K562 (cell line): ENCODE data around the gene FLOT2. TPM values are rescaled to one million over a fixed set of nuclear protein-coding genes. Genes with fewer than 3 reads are reported as not detected.

ENCODE experiments used
- CBFA2T2 ChIP-seq: fragments of 450-650 bp; conservative IDR thresholded peaks from 2 replicates; pipeline ENCODE4 v1.6.1; 2017; ENCODE audit warnings: mild to moderate bottlenecking
- CBX5 ChIP-seq: IDR thresholded peaks from 2 replicates; pipeline ENCODE4 v1.6.1; 2014; ENCODE audit warnings: low read depth, borderline replicate concordance
- HDAC3 ChIP-seq: fragments of 450-650 bp; IDR thresholded peaks from 2 replicates; pipeline ENCODE4 v1.6.1; 2018; ENCODE audit warnings: borderline replicate concordance, mild to moderate bottlenecking, moderate library complexity; ENCODE audit not compliant: partially characterized antibody
- MEIS2 ChIP-seq: fragments of 450-650 bp; IDR thresholded peaks from 2 replicates; pipeline ENCODE4 v1.6.1; 2014; ENCODE audit warnings: mild to moderate bottlenecking; ENCODE audit not compliant: partially characterized antibody
- RAD51 ChIP-seq: fragments of 450-650 bp; IDR thresholded peaks from 2 replicates; pipeline ENCODE4 v1.7.1; 2016; ENCODE audit warnings: low read depth, mild to moderate bottlenecking, borderline replicate concordance
- TEAD1 ChIP-seq, 2 experiments: fragments of 450-650 bp in 1 of 2; sonication (generic) in 1 of 2; formaldehyde crosslinking; IDR thresholded peaks; 2 replicates each; pipeline versions ENCODE4 v1.4.0 to v1.8.0; 2020 to 2022; ENCODE audit warnings: mild to moderate bottlenecking in 2 of 2, missing genetic modification reagents in 1 of 2
- U2AF1 ChIP-seq: fragments of 200-400 bp; formaldehyde crosslinking; optimal IDR thresholded peaks from 2 replicates; pipeline ENCODE3; 2017; ENCODE audit warnings: mild to moderate bottlenecking, low read depth, low read length, moderate library complexity
- ZNF75A ChIP-seq: fragments of 450-650 bp; formaldehyde crosslinking; IDR thresholded peaks from 2 replicates; pipeline ENCODE4 v1.4.0; 2020; ENCODE audit warnings: mild to moderate bottlenecking
- polyA plus RNA-seq, 8 experiments: library from polyadenylated mRNA; depleted of rRNA in 4 of 8; stranded (reverse) in 5 of 8; unstranded in 3 of 8; fragments of >200 nt; fragmentation: Nextera tagmentation in 2 of 8; fragmentation: Illumina TruSeq in 1 of 8; extraction: Ambion mirVana in 2 of 8; extraction: Trizol in 1 of 8; gene quantifications; 2 replicates each; pipeline versions ENCODE4 v1.2.1 to v1.2.3, GENCODE V29; 2011 to 2014; ENCODE audit warnings: inconsistent platforms in 1 of 8, missing spikeins in 1 of 8
- total RNA-seq, 7 experiments: library from RNA; depleted of rRNA in 6 of 7; stranded (reverse); fragments of >200 nt in 6 of 7; fragmentation: Illumina TruSeq in 2 of 7; extraction: Trizol in 2 of 7; gene quantifications; 2 replicates each; pipeline versions ENCODE4 v1.2.1 to v1.2.3, GENCODE V29; 2011 to 2021; ENCODE audit warnings: low replicate concordance in 1 of 7
- TF ChIP-seq, protein P1 (sequence below): fragments of 250-450 bp; sonication (Bioruptor Pico); IDR thresholded peaks from 2 replicates; pipeline ENCODE4 v1.8.0; 2022; ENCODE audit warnings: moderate library complexity, mild to moderate bottlenecking, inconsistent platforms
- TF ChIP-seq, protein P2 (sequence below), 3 experiments: fragments of 200-800 bp in 1 of 3; fragments of 250-450 bp in 1 of 3; fragments of 450-650 bp in 1 of 3; sonication (Bioruptor Pico) in 1 of 3; sonication (Bioruptor generic) in 1 of 3; formaldehyde crosslinking in 1 of 3; IDR thresholded peaks; 2 replicates each; pipeline versions ENCODE4 v1.6.1 to v1.8.0; 2016 to 2022; ENCODE audit warnings: mild to moderate bottlenecking in 2 of 3, missing genetic modification characterization in 2 of 3, missing compliant biosample characterization in 1 of 3, moderate library complexity in 1 of 3
- TF ChIP-seq, protein P3 (sequence below), 3 experiments: IDR thresholded peaks in 2 of 3; conservative IDR thresholded peaks in 1 of 3; 2 replicates each; pipeline ENCODE4 v1.5.1; 2011 to 2012; ENCODE audit warnings: low read length in 3 of 3, mild to moderate bottlenecking in 3 of 3, control low read depth in 2 of 3, improper control_type of control experiment in 1 of 3, inconsistent platforms in 1 of 3, low read depth in 1 of 3, mixed read lengths in 1 of 3, moderate library complexity in 1 of 3; ENCODE audit not compliant: insufficient read depth in 2 of 3
- TF ChIP-seq, protein P4 (sequence below), 2 experiments: fragments of 450-650 bp; IDR thresholded peaks; 2 replicates each; pipeline ENCODE4 v1.6.1; 2018; ENCODE audit warnings: mild to moderate bottlenecking in 2 of 2, low read depth in 1 of 2; ENCODE audit not compliant: partially characterized antibody in 2 of 2
- TF ChIP-seq, protein P5 (sequence below): fragments of 450-650 bp; formaldehyde crosslinking; IDR thresholded peaks from 2 replicates; pipeline ENCODE4 v1.4.0; 2020; ENCODE audit warnings: mild to moderate bottlenecking, mixed read lengths

Gene FLOT2
- total and polyA plus RNA-seq, 9 of the 15 experiments (the other 6 are each of a cell fraction or from before 2014, with no cell fraction given), result 17.5 to 138 (median 41.7) TPM

DNA sequence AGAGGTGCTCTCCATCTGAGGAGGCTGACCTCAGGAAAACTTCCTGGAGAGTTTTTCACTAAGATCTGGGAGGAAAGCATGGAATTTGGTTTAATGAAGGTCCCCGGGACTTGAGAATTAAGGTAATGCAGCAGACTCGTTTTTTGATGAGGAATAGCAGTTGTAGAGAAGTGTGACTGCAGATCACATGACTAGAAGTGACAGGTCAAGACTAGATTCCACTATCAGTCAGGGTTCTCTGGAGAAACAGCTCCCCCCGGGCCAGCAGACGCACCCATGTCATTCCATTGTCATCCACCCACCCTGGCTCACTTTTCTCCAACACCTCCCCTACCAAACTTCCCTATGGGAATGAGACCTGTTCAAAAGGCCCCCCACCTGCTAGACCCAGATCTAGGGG lies 7.3 kb upstream of the FLOT2 start (continued):
- TF ChIP-seq, protein P1, sequence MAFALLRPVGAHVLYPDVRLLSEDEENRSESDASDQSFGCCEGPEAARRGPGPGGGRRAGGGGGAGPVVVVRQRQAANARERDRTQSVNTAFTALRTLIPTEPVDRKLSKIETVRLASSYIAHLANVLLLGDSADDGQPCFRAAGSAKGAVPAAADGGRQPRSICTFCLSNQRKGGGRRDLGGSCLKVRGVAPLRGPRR (CRISPR knock-in tag), result 0 out of 2 replicates have a peak, but pooled peaks have one; percentile 48
- TF ChIP-seq, protein P2, sequence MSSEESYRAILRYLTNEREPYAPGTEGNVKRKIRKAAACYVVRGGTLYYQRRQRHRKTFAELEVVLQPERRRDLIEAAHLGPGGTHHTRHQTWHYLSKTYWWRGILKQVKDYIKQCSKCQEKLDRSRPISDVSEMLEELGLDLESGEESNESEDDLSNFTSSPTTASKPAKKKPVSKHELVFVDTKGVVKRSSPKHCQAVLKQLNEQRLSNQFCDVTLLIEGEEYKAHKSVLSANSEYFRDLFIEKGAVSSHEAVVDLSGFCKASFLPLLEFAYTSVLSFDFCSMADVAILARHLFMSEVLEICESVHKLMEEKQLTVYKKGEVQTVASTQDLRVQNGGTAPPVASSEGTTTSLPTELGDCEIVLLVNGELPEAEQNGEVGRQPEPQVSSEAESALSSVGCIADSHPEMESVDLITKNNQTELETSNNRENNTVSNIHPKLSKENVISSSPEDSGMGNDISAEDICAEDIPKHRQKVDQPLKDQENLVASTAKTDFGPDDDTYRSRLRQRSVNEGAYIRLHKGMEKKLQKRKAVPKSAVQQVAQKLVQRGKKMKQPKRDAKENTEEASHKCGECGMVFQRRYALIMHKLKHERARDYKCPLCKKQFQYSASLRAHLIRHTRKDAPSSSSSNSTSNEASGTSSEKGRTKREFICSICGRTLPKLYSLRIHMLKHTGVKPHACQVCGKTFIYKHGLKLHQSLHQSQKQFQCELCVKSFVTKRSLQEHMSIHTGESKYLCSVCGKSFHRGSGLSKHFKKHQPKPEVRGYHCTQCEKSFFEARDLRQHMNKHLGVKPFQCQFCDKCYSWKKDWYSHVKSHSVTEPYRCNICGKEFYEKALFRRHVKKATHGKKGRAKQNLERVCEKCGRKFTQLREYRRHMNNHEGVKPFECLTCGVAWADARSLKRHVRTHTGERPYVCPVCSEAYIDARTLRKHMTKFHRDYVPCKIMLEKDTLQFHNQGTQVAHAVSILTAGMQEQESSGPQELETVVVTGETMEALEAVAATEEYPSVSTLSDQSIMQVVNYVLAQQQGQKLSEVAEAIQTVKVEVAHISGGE (CRISPR knock-in tag; IDR thresholded peaks at IDR 0.05), result 0 out of 6 replicates have a peak, but pooled peaks of 1 of the 3 experiments have one; percentile 27
- TF ChIP-seq, protein P3, sequence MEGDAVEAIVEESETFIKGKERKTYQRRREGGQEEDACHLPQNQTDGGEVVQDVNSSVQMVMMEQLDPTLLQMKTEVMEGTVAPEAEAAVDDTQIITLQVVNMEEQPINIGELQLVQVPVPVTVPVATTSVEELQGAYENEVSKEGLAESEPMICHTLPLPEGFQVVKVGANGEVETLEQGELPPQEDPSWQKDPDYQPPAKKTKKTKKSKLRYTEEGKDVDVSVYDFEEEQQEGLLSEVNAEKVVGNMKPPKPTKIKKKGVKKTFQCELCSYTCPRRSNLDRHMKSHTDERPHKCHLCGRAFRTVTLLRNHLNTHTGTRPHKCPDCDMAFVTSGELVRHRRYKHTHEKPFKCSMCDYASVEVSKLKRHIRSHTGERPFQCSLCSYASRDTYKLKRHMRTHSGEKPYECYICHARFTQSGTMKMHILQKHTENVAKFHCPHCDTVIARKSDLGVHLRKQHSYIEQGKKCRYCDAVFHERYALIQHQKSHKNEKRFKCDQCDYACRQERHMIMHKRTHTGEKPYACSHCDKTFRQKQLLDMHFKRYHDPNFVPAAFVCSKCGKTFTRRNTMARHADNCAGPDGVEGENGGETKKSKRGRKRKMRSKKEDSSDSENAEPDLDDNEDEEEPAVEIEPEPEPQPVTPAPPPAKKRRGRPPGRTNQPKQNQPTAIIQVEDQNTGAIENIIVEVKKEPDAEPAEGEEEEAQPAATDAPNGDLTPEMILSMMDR (IDR thresholded peaks at IDR 0.05 in 2 of 3, conservative IDR thresholded peaks at IDR 0.05 in 1 of 3; ENCODE audit: insufficient read depth in 2 of 3, low read depth in 1 of 3, low read length in 3 of 3), result peak in 1 of 3 experiments; percentile 18; a peak in 1 of 6 replicates
- TF ChIP-seq CBX5 (no peak), CBFA2T2 (peak; percentile 31; the same call in 1 of the 2 replicates), ZNF75A (CRISPR knock-in tag) (no peak), RAD51 (peak; percentile 81), TEAD1 (CRISPR knock-in tag; IDR thresholded peaks at IDR 0.05) (no peak), HDAC3 (no peak), U2AF1 (no peak), MEIS2 (peak; percentile 50)
- TF ChIP-seq, protein P4, sequence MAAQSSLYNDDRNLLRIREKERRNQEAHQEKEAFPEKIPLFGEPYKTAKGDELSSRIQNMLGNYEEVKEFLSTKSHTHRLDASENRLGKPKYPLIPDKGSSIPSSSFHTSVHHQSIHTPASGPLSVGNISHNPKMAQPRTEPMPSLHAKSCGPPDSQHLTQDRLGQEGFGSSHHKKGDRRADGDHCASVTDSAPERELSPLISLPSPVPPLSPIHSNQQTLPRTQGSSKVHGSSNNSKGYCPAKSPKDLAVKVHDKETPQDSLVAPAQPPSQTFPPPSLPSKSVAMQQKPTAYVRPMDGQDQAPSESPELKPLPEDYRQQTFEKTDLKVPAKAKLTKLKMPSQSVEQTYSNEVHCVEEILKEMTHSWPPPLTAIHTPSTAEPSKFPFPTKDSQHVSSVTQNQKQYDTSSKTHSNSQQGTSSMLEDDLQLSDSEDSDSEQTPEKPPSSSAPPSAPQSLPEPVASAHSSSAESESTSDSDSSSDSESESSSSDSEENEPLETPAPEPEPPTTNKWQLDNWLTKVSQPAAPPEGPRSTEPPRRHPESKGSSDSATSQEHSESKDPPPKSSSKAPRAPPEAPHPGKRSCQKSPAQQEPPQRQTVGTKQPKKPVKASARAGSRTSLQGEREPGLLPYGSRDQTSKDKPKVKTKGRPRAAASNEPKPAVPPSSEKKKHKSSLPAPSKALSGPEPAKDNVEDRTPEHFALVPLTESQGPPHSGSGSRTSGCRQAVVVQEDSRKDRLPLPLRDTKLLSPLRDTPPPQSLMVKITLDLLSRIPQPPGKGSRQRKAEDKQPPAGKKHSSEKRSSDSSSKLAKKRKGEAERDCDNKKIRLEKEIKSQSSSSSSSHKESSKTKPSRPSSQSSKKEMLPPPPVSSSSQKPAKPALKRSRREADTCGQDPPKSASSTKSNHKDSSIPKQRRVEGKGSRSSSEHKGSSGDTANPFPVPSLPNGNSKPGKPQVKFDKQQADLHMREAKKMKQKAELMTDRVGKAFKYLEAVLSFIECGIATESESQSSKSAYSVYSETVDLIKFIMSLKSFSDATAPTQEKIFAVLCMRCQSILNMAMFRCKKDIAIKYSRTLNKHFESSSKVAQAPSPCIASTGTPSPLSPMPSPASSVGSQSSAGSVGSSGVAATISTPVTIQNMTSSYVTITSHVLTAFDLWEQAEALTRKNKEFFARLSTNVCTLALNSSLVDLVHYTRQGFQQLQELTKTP (IDR thresholded peaks at IDR 0.05; ENCODE audit: low read depth in 1 of 2, partially characterized antibody in 2 of 2), result peak in 1 of 2 experiments; percentile 23
- TF ChIP-seq, protein P5, sequence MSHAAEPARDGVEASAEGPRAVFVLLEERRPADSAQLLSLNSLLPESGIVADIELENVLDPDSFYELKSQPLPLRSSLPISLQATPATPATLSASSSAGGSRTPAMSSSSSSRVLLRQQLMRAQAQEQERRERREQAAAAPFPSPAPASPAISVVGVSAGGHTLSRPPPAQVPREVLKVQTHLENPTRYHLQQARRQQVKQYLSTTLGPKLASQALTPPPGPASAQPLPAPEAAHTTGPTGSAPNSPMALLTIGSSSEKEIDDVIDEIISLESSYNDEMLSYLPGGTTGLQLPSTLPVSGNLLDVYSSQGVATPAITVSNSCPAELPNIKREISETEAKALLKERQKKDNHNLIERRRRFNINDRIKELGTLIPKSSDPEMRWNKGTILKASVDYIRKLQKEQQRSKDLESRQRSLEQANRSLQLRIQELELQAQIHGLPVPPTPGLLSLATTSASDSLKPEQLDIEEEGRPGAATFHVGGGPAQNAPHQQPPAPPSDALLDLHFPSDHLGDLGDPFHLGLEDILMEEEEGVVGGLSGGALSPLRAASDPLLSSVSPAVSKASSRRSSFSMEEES (CRISPR knock-in tag), result peak; percentile 98
